ENCODE measurements around the gene OSTN.
"Not testable (repeated sequence)": the region's sequence is repeated elsewhere in the genome, so short reads cannot be mapped to it uniquely, and the experiment has no call there.

DNA sequence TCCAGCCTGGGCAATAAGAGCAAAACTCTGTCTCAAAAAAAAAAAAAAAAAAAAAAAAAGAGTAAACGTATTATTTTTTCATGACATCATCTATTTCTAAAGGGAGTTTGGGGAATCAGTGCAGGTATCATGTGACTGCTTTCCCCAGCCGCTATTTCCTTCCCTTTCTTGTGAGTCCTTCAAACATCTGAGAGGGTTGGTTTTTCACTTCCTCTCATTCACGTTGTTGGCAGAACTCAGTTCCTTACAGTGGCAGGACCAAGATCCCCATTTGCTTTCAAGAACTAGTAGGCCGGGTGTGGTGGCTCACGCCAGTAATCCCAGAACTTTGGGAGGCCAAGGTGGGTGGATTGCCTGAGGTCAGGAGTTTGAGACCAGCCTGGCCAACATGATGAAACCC, 47.0 kb downstream of the OSTN start:
- not testable (repeated sequence) for TF ChIP-seq POLR2A, EP300 (IDR thresholded peaks at IDR 0.05)
- TF ChIP-seq, protein P1, sequence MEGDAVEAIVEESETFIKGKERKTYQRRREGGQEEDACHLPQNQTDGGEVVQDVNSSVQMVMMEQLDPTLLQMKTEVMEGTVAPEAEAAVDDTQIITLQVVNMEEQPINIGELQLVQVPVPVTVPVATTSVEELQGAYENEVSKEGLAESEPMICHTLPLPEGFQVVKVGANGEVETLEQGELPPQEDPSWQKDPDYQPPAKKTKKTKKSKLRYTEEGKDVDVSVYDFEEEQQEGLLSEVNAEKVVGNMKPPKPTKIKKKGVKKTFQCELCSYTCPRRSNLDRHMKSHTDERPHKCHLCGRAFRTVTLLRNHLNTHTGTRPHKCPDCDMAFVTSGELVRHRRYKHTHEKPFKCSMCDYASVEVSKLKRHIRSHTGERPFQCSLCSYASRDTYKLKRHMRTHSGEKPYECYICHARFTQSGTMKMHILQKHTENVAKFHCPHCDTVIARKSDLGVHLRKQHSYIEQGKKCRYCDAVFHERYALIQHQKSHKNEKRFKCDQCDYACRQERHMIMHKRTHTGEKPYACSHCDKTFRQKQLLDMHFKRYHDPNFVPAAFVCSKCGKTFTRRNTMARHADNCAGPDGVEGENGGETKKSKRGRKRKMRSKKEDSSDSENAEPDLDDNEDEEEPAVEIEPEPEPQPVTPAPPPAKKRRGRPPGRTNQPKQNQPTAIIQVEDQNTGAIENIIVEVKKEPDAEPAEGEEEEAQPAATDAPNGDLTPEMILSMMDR (IDR thresholded peaks at IDR 0.05), result not testable (repeated sequence)

Measured in ovary (tissue), 3 donors.